Right lobe of liver (tissue), 4 donors: ENCODE measurements around the gene UPF1.

Experiments used
- CTCF ChIP-seq, 4 donors: fragments of 200-600 bp in 3 of 4; fragments of 450-650 bp in 1 of 4; IDR thresholded peaks; one replicate each; pipeline versions ENCODE4 v1.5.1 to v1.8.0; 2016 to 2022; ENCODE audit warnings: antibody characterized with exemption in 4 of 4, mild to moderate bottlenecking in 2 of 4
- POLR2A ChIP-seq: fragments of 450-650 bp; IDR thresholded peaks from one replicate; pipeline ENCODE4 v1.6.1; 2017; ENCODE audit warnings: antibody characterized with exemption, mild to moderate bottlenecking
- donor health status: DM: no; HTN: no; CAD: no.
- donor health status: DM: no; HTN: no; CAD: no.
- donor health status: DM: no; HTN: yes; CAD: no.

- TF ChIP-seq CTCF (IDR thresholded peaks at IDR 0.05): no peak
- TF ChIP-seq POLR2A: no peak
These were observed 68.1 kb downstream of the UPF1 start for GRCh38 chr19:18899624-18900560.
